Psoas muscle (tissue), 8 donors: Measurements from ENCODE around the gene RAB39B. TPM values are rescaled to one million over a fixed set of nuclear protein-coding genes. Genes with fewer than 3 reads are reported as not detected.

Experiments used
- ATAC-seq, 4 donors: fragments of 200-7000 bp; cut with Tn5 transposase; one replicate each; pipeline ENCODE4 v1.9.1; 2020; ENCODE audit warnings: moderate library complexity in 3 of 4, mild to moderate bottlenecking in 2 of 4
- DNase-seq, 2 donors: peaks; one replicate each; pipeline ENCODE4 v3.0.0-alpha.2; 2020
- H3K27ac ChIP-seq: fragments of 200-600 bp; one replicate; pipeline ENCODE4 v1.8.0; 2022
- H3K27me3 ChIP-seq, 3 donors: fragments of 200-600 bp in 1 of 3; one replicate each; pipeline versions ENCODE4 v1.6.1 to v1.8.0; 2013 to 2022; ENCODE audit warnings: low read length in 2 of 3, mild to moderate bottlenecking in 2 of 3, moderate library complexity in 1 of 3; ENCODE audit not compliant: insufficient read depth in 3 of 3
- H3K36me3 ChIP-seq, 2 donors: fragments of 200-600 bp in 1 of 2; one replicate each; pipeline versions ENCODE4 v1.6.1 to v1.8.0; 2013 to 2022; ENCODE audit warnings: low read depth in 1 of 2, mild to moderate bottlenecking in 1 of 2, moderate library complexity in 1 of 2; ENCODE audit not compliant: insufficient read depth in 1 of 2
- H3K4me1 ChIP-seq: fragments of 200-600 bp; one replicate; pipeline ENCODE4 v1.8.0; 2022
- H3K4me3 ChIP-seq: fragments of 200-600 bp; one replicate; pipeline ENCODE4 v1.8.0; 2022; ENCODE audit warnings: mild to moderate bottlenecking
- H3K9me3 ChIP-seq: fragments of 200-600 bp; one replicate; pipeline ENCODE4 v1.8.0; 2022
- WGBS, 3 donors: extraction: QIAGEN DNeasy Blood & Tissue Kit; methylation state at CpG; one replicate each; pipeline versions ENCODE4 v1.1.6 to v1.1.7; 2013; 5-methylcytosine and 5-hydroxymethylcytosine counted together
- intact Hi-C, 2 donors: fragments of 100-400 bp; cut with DNase I; formaldehyde crosslinking; loops; one replicate each; pipeline versions ENCODE4 v1.11.0 to v1.14.2; 2022
- polyA plus RNA-seq, 3 donors: library from polyadenylated mRNA; stranded (reverse); fragments of 200-250 nt; gene quantifications; one replicate each; pipeline ENCODE4 v1.2.3, GENCODE V29; 2013
- total RNA-seq, 4 donors: library from RNA; stranded (reverse); fragmentation: NEBNext Ultra II Directional in 2 of 4; extraction: Animal tissue kit (Norgen Biotek cat#: 25700) in 2 of 4; gene quantifications; one replicate each; pipeline versions ENCODE4 v1.2.1 to v1.2.4, GENCODE V29; 2021 to 2023
- TF ChIP-seq, protein P1 (sequence below): fragments of 200-600 bp; IDR thresholded peaks from one replicate; pipeline ENCODE4 v1.8.0; 2022; ENCODE audit warnings: antibody characterized with exemption
- donor health status: healthy with polysubstance abuse.
- donor health status: DM: no; HTN: no; CAD: no; lungs with moderate emphysema.
- donor health status: Bipolar disorder and iron deficiency.
- donor health status: healthy.
- donor health status: DM: yes; HTN: yes; CAD: no.
- donor health status: DM: no; HTN: no; CAD: no.
- donor health status: DM: no; HTN: no; CAD: no.
- donor health status: DM: yes; HTN: yes; CAD: no.

Gene RAB39B
- total and polyA plus RNA-seq, 7 donors, result 0.01 to 0.03 TPM; not detected in 5

DNA sequence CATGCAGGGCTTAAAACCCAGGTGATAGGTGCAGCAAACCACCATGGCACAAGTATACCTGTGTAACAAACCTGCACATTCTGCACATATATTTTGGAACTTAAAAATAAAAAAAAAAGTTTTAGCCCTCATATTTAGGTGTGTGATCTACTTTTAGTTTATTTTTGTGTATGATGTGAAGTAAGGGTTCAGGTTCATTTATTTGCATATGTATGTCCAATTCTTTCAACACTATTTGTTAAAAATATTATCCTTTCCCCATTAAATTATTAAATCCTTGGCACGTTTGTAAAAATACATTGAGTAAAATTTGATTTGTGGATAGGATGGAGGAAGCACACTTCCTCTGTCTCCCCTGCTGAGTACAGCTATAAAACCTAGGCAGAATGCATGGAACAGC is 12.9 kb downstream of the RAB39B start:
- 25 to 50% (median 36%) methylated on average over 1 of the region's 1 CpG for WGBS, 3 donors
- H3K4me3 ChIP-seq, result no peak overlapping the region
- no peak for DNase-seq
- no peaks in the 10 kb centered on the region for H3K36me3 ChIP-seq
- intact Hi-C loops, result no loop called here
- H3K27ac ChIP-seq, result no peak overlapping the region
- H3K9me3 ChIP-seq, result no peaks in the 10 kb centered on the region
- TF ChIP-seq, protein P1, sequence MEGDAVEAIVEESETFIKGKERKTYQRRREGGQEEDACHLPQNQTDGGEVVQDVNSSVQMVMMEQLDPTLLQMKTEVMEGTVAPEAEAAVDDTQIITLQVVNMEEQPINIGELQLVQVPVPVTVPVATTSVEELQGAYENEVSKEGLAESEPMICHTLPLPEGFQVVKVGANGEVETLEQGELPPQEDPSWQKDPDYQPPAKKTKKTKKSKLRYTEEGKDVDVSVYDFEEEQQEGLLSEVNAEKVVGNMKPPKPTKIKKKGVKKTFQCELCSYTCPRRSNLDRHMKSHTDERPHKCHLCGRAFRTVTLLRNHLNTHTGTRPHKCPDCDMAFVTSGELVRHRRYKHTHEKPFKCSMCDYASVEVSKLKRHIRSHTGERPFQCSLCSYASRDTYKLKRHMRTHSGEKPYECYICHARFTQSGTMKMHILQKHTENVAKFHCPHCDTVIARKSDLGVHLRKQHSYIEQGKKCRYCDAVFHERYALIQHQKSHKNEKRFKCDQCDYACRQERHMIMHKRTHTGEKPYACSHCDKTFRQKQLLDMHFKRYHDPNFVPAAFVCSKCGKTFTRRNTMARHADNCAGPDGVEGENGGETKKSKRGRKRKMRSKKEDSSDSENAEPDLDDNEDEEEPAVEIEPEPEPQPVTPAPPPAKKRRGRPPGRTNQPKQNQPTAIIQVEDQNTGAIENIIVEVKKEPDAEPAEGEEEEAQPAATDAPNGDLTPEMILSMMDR, result no peak
- no peaks in the 10 kb centered on the region for H3K4me1 ChIP-seq
- ATAC-seq, result no peak
- no peaks in the 10 kb centered on the region for H3K27me3 ChIP-seq

GRCh38 chrX:155247497-155247896 is 16.8 kb downstream of the RAB39B start:
- TF ChIP-seq, protein P1, result no peak
- WGBS, 3 donors, result 69 to 88% (median 76%) methylated on average over 4 of the region's 4 CpGs
- Histone ChIP-seq H3K9me3 (no peaks in the 10 kb centered on the region), H3K27me3 (no peaks in the 10 kb centered on the region), H3K4me1 (no peaks in the 10 kb centered on the region), H3K27ac (no peak overlapping the region), H3K4me3 (no peak overlapping the region), H3K36me3 (no peaks in the 10 kb centered on the region)
- ATAC-seq (no peak), DNase-seq (no peak)
- intact Hi-C loops, result no loop called here

GRCh38 chrX:155246748-155247147 is 17.5 kb downstream of the RAB39B start:
- 48 to 90% (median 81%) methylated on average over 1 of the region's 1 CpG for WGBS, 3 donors
- TF ChIP-seq, protein P1, result no peak
- H3K4me3 ChIP-seq, result no peak overlapping the region
- DNase-seq (no peak), ATAC-seq (no peak)
- H3K36me3 ChIP-seq, result no peaks in the 10 kb centered on the region
- H3K4me1 ChIP-seq, result no peaks in the 10 kb centered on the region
- H3K27ac ChIP-seq, result no peak overlapping the region
- no peaks in the 10 kb centered on the region for H3K9me3 ChIP-seq
- intact Hi-C loops, result no loop called here
- no peaks in the 10 kb centered on the region for H3K27me3 ChIP-seq

- H3K4me1 ChIP-seq, result no peaks in the 10 kb centered on the region
- H3K27ac ChIP-seq, result no peak overlapping the region
- WGBS, 3 donors, result 63 to 72% (median 72%) methylated on average over 5 of the region's 5 CpGs
- TF ChIP-seq, protein P1, result no peak
- ATAC-seq, result no peak
- no peak overlapping the region for H3K4me3 ChIP-seq
- H3K36me3 ChIP-seq, result peaks cover 0 to 23% of the 10 kb centered on the region in 2 donors
- DNase-seq, result no peak
- intact Hi-C loops, result no loop called here
- no peaks in the 10 kb centered on the region for H3K27me3 ChIP-seq
- no peaks in the 10 kb centered on the region for H3K9me3 ChIP-seq
Observed at GRCh38 chrX:155242300-155242699, 22.0 kb downstream of the RAB39B start.

DNA sequence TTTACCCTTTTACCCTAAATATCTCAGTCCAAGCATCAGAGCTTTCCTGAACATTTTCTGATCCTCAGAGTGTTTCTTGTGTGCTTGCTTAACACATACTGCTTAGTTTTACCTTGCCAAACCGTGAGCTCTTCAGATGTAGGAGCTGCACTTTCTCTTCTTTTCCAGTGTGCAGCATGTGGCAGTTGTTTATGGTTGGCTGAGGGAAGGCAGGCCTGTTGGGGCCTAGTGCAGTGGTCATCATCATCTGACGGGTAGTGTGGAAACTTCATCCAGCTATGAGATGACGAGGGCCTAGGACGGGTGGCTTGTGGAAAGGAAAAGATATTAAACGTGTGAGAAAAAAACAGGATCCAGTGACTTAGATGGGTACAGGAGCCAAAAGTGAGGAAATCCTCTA is 26.6 kb downstream of the RAB39B start:
- intact Hi-C loops, result no loop called here

More for the DNA sequence above, 26.6 kb downstream of the RAB39B start:
- H3K36me3 ChIP-seq, result peaks cover 0 to 39% of the 10 kb centered on the region in 2 donors
- DNase-seq (no peak), ATAC-seq (no peak)
- TF ChIP-seq, protein P1, result no peak
- H3K9me3 ChIP-seq, result no peaks in the 10 kb centered on the region
- no peak overlapping the region for H3K4me3 ChIP-seq
- WGBS, 3 donors, result 68 to 92% (median 88%) methylated on average over 5 of the region's 5 CpGs
- no peaks in the 10 kb centered on the region for H3K27me3 ChIP-seq
- no peaks in the 10 kb centered on the region for H3K4me1 ChIP-seq
- H3K27ac ChIP-seq, result no peak overlapping the region
